HepG2 (cell line): ENCODE results near the gene SIVA1. TPM values are rescaled to one million over a fixed set of nuclear protein-coding genes. Genes with fewer than 3 reads are reported as not detected.

ENCODE experiments used
- ATAC-seq: fragments of 200-7000 bp; cut with Tn5 transposase; 3 replicates; pipeline ENCODE4 v1.9.1; 2020; ENCODE audit warnings: mild to moderate bottlenecking, moderate library complexity
- BruUV-seq: library from RNA; stranded (reverse); fragments of 400-500 nt; replicated peaks from 2 replicates; lab custom pipeline; 2021; lab: Mats Ljungman, UMichigan
- CTCF ChIA-PET: fragments of 300-600 bp; formaldehyde crosslinking; extraction: SDS; loops from one replicate; lab custom pipeline; 2021; ENCODE audit warnings: low total read pairs, inconsistent platforms, low intra/inter-chr PET ratio; lab: Yijun Ruan, JAX
- POLR2A ChIA-PET: fragments of 350-600 bp; sonication (Branson Sonifier 250); formaldehyde crosslinking; loops from one replicate; lab custom pipeline; 2020; ENCODE audit warnings: antibody characterized with exemption, inconsistent platforms; lab: Yijun Ruan, JAX
- DNase-seq: peaks from one replicate; pipeline ENCODE4 v3.0.0-alpha.2; 2015; ENCODE audit warnings: low spot score
- FAIRE-seq: peaks from 3 replicates; lab custom pipeline; 2011; peaks lifted over from hg19 to GRCh38; lab: Jason Lieb, UNC
- H2AFZ ChIP-seq: one replicate; pipeline ENCODE4 v1.6.1; 2011; ENCODE audit warnings: low read length, inconsistent platforms
- H3K27ac ChIP-seq: fragments of 300-600 bp; 3 replicates; pipeline ENCODE4 v1.8.0; 2011; ENCODE audit warnings: mixed run types, mild to moderate bottlenecking, mixed read lengths, low read length, inconsistent platforms; ENCODE audit not compliant: insufficient read depth; ENCODE audit errors: extremely low read length
- H3K27me3 ChIP-seq, 2 experiments: fragments of 200-600 bp in 1 of 2; 2 replicates in 1 of 2; 3 replicates in 1 of 2; pipeline versions ENCODE4 v1.6.0 to v1.8.0; 2011; ENCODE audit warnings: low read length in 2 of 2, mild to moderate bottlenecking in 2 of 2, moderate library complexity in 2 of 2, inconsistent platforms in 1 of 2; ENCODE audit not compliant: insufficient read depth in 2 of 2, control insufficient read depth in 1 of 2
- H3K36me3 ChIP-seq, 2 experiments: fragments of 200-600 bp in 1 of 2; replicated peaks in 1 of 2; 2 replicates in 1 of 2; 3 replicates in 1 of 2; pipeline versions ENCODE4 v1.5.1 to v1.8.0; 2011; ENCODE audit warnings: low read length in 2 of 2, inconsistent platforms in 1 of 2; ENCODE audit not compliant: insufficient read depth in 2 of 2, control insufficient read depth in 1 of 2
- H3K4me1 ChIP-seq: 2 replicates; pipeline ENCODE4 v1.5.1; 2012; ENCODE audit warnings: low read length, inconsistent platforms; ENCODE audit not compliant: insufficient read depth
- H3K4me2 ChIP-seq: 2 replicates; pipeline ENCODE4 v1.6.0; 2011; ENCODE audit warnings: low read depth, low read length, inconsistent platforms
- H3K4me3 ChIP-seq, 3 experiments: fragments of 200-600 bp in 1 of 3; sonication (generic), shearing (Covaris generic) in 1 of 3; replicated peaks in 1 of 3; 2 replicates each; pipeline ENCODE4 v1.5.1; 2011 to 2016; ENCODE audit warnings: low read length in 3 of 3, inconsistent platforms in 2 of 3, low read depth in 2 of 3, mild to moderate bottlenecking in 2 of 3, control low read depth in 1 of 3, mixed read lengths in 1 of 3; ENCODE audit not compliant: insufficient read depth in 1 of 3
- H3K79me2 ChIP-seq: one replicate; pipeline ENCODE4 v1.6.1; 2011; ENCODE audit warnings: low read length, inconsistent platforms; ENCODE audit not compliant: insufficient read depth
- H3K9ac ChIP-seq: 2 replicates; pipeline ENCODE4 v1.6.0; 2011; ENCODE audit warnings: mild to moderate bottlenecking, low read depth, low read length, inconsistent platforms; ENCODE audit not compliant: insufficient read depth
- H3K9me3 ChIP-seq: 2 replicates; pipeline ENCODE4 v1.5.1; 2012; ENCODE audit warnings: mild to moderate bottlenecking, low read length
- H4K20me1 ChIP-seq: 2 replicates; pipeline ENCODE4 v1.6.0; 2011; ENCODE audit warnings: inconsistent platforms, mild to moderate bottlenecking, low read length, moderate library complexity; ENCODE audit not compliant: insufficient read depth
- AKAP8 ChIP-seq: sonication (generic); formaldehyde crosslinking; IDR thresholded peaks from 2 replicates; pipeline ENCODE4 v1.5.1; 2020; ENCODE audit warnings: mild to moderate bottlenecking, missing genetic modification reagents
- CHD2 ChIP-seq: IDR thresholded peaks from 2 replicates; pipeline ENCODE4 v1.6.1; 2011; ENCODE audit warnings: low read depth, low read length, improper control_type of control experiment
- KAT2B ChIP-seq: fragments of 150-350 bp; IDR thresholded peaks from 2 replicates; pipeline ENCODE4 v1.6.1; 2014; ENCODE audit warnings: low read depth, low read length, borderline replicate concordance
- MAFK ChIP-seq, 2 experiments: IDR thresholded peaks in 1 of 2; conservative IDR thresholded peaks in 1 of 2; 2 replicates each; pipeline ENCODE4 v1.6.1; 2011; ENCODE audit warnings: improper control_type of control experiment in 2 of 2, low read length in 2 of 2
- NR1H2 ChIP-seq: sonication (generic); formaldehyde crosslinking; IDR thresholded peaks from 2 replicates; pipeline ENCODE4 v1.8.1; 2022; ENCODE audit warnings: low read depth, missing genetic modification reagents, borderline replicate concordance
- RFX5 ChIP-seq: IDR thresholded peaks from 2 replicates; pipeline ENCODE4 v1.6.1; 2011; ENCODE audit warnings: low read depth, low read length, improper control_type of control experiment
- SOX13 ChIP-seq, 3 experiments: fragments of 450-650 bp in 1 of 3; sonication (generic) in 1 of 3; formaldehyde crosslinking in 1 of 3; IDR thresholded peaks in 2 of 3; conservative IDR thresholded peaks in 1 of 3; 2 replicates each; pipeline versions ENCODE4 v1.5.0 to v1.6.1; 2016 to 2020; ENCODE audit warnings: antibody characterized with exemption in 1 of 3, mild to moderate bottlenecking in 1 of 3, missing compliant biosample characterization in 1 of 3, missing genetic modification reagents in 1 of 3, moderate library complexity in 1 of 3
- TAF1 ChIP-seq: sonication (generic); formaldehyde crosslinking; IDR thresholded peaks from 2 replicates; pipeline ENCODE4 v1.4.0; 2020; ENCODE audit warnings: missing genetic modification reagents
- ZBTB38 ChIP-seq: sonication (generic); formaldehyde crosslinking; IDR thresholded peaks from 2 replicates; pipeline ENCODE4 v1.5.1; 2020; ENCODE audit warnings: mild to moderate bottlenecking, missing genetic modification reagents
- ZNF329 ChIP-seq: sonication (generic); formaldehyde crosslinking; IDR thresholded peaks from 2 replicates; pipeline ENCODE4 v1.9.0; 2021; ENCODE audit warnings: low read depth, mild to moderate bottlenecking, missing genetic modification reagents
- WGBS: methylation state at CpG from one replicate; pipeline ENCODE4 v1.1.6; 2017; ENCODE audit warnings: low lambda C conversion rate; 5-methylcytosine and 5-hydroxymethylcytosine counted together
- in situ Hi-C: cut with HindIII; loops from 2 replicates; pipeline ENCODE4 v1.10.0; 2017; ENCODE audit warnings: low pct_unique_long_range_greater_than_20kb; ENCODE audit not compliant: extremely low pct_ligation_motif_present
- intact Hi-C: fragments of 100-400 bp; cut with micrococcal nuclease; formaldehyde crosslinking; loops from one replicate; pipeline ENCODE4 v1.10.0; 2022; ENCODE audit not compliant: unreplicated experiment
- polyA plus RNA-seq, 8 experiments: library from polyadenylated mRNA; depleted of rRNA in 3 of 8; stranded (reverse) in 7 of 8; unstranded in 1 of 8; fragments of >200 nt; fragmentation: Illumina TruSeq in 4 of 8; extraction: Trizol in 4 of 8; gene quantifications; 2 replicates each; pipeline versions ENCODE4 v1.2.1 to v1.2.3, GENCODE V29; 2011 to 2016; ENCODE audit warnings: low read depth in 4 of 8, missing spikeins in 1 of 8, mixed read lengths in 1 of 8; ENCODE audit not compliant: insufficient read depth in 1 of 8
- total RNA-seq, 5 experiments: library from RNA; depleted of rRNA; stranded (reverse); fragments of >200 nt; fragmentation: Illumina TruSeq; extraction: Trizol; gene quantifications; 2 replicates each; pipeline ENCODE4 v1.2.3, GENCODE V29; 2016; ENCODE audit warnings: low read depth in 1 of 5
- TF ChIP-seq, protein P1 (sequence below): sonication (generic); formaldehyde crosslinking; IDR thresholded peaks from 2 replicates; pipeline ENCODE4 v1.4.0; 2020; ENCODE audit warnings: mild to moderate bottlenecking, missing genetic modification reagents

Gene SIVA1
- total and polyA plus RNA-seq, 2 of the 13 experiments (the other 11 are each of a cell fraction or from before 2014, with no cell fraction given): 123 to 186 TPM

GRCh38 chr14:104732931-104733681, 19.8 kb upstream of the SIVA1 start (continued):
- TF ChIP-seq, protein P1, sequence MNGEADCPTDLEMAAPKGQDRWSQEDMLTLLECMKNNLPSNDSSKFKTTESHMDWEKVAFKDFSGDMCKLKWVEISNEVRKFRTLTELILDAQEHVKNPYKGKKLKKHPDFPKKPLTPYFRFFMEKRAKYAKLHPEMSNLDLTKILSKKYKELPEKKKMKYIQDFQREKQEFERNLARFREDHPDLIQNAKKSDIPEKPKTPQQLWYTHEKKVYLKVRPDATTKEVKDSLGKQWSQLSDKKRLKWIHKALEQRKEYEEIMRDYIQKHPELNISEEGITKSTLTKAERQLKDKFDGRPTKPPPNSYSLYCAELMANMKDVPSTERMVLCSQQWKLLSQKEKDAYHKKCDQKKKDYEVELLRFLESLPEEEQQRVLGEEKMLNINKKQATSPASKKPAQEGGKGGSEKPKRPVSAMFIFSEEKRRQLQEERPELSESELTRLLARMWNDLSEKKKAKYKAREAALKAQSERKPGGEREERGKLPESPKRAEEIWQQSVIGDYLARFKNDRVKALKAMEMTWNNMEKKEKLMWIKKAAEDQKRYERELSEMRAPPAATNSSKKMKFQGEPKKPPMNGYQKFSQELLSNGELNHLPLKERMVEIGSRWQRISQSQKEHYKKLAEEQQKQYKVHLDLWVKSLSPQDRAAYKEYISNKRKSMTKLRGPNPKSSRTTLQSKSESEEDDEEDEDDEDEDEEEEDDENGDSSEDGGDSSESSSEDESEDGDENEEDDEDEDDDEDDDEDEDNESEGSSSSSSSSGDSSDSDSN (CRISPR knock-in tag): no peak
- TF ChIP-seq RFX5: no peak
- no peak for TF ChIP-seq NR1H2
- TF ChIP-seq KAT2B: no peak
- TF ChIP-seq ZNF329 (CRISPR knock-in tag): no peak
- TF ChIP-seq ZBTB38: peak; percentile 68; the same call in 1 of the 2 replicates
- no peak for TF ChIP-seq TAF1 (CRISPR knock-in tag)
- peak in 1 of 2 experiments; percentile 25; a peak in 1 of 4 replicates for TF ChIP-seq MAFK (conservative IDR thresholded peaks at IDR 0.05 in 1 of 2, IDR thresholded peaks at IDR 0.05 in 1 of 2; ENCODE audit: low read length in 2 of 2)
- no peak for TF ChIP-seq SOX13 (IDR thresholded peaks at IDR 0.05)
- no peak for TF ChIP-seq SOX13 (CRISPR knock-in tag; conservative IDR thresholded peaks at IDR 0.05 in 1 of 2, IDR thresholded peaks at IDR 0.05 in 1 of 2)
- TF ChIP-seq, all 625 proteins: peak for 3

DNA sequence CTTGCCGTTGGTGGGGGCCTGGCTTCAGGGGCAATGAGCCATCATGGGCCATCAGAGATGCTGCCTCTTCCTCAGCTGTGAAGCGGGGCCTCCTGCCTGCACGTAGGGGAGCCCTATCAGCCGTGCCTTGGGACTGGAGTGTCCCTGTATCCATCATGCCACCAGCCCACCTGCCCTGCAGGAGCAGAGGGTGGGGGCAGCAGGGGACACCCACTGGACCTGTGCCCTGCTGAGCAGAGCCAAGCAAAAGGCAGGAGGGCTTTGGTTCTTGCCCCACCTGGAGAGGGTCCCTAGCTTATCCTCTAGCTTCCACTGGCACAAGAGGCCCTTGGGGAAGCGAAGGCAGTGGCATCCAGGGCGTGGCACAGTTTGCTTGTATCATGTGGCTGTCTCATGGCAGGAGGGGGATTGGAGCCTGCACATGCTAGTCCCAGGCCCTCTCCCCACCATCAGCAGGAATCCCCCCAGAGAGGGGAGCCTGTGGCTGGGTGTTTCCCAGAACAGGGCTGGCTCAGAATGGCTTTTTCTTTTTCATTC, 18.8 kb upstream of the SIVA1 start:
- BruUV-seq: no TSS peak
- no peaks in the 10 kb centered on the region for H3K9me3 ChIP-seq
- intact Hi-C loops: no loop called here
- peaks cover 70% of the 10 kb centered on the region for H3K4me1 ChIP-seq
- no peak overlapping the region for H3K4me2 ChIP-seq
- DNase-seq (no peak), ATAC-seq (no peak), FAIRE-seq (no peak)
- H3K79me2 ChIP-seq: no peaks in the 10 kb centered on the region
- no peaks in the 10 kb centered on the region; a peak in 1 of 5 replicates for H3K36me3 ChIP-seq
- peak overlapping the region; percentile 79 for H3K27ac ChIP-seq
- no peaks in the 10 kb centered on the region for H4K20me1 ChIP-seq
- H2AFZ ChIP-seq: no peak overlapping the region
- ChIA-PET CTCF (no interaction called here), POLR2A (interaction anchor here (1.4 to 7.7 kb wide), 3 partner anchors 9 to 46 kb away, joined by 3 to 68 read pairs (median 4); partner anchors contain the start of gene SIVA1)
- no peak overlapping the region for H3K4me3 ChIP-seq
- WGBS: no CpG with 5 or more reads among the region's 6 CpGs
- H3K27me3 ChIP-seq: no peaks in the 10 kb centered on the region
- no peak overlapping the region for H3K9ac ChIP-seq
- in situ Hi-C loops: no loop called here
- TF ChIP-seq AKAP8 (CRISPR knock-in tag) (peak; percentile 82), CHD2 (no peak)
